Liver (tissue), 9 donors: ENCODE measurements around the gene STXBP4. TPM values are rescaled to one million over a fixed set of nuclear protein-coding genes. Genes with fewer than 3 reads are reported as not detected.

Source experiments
- DNase-seq: peaks from one replicate; pipeline ENCODE4 v3.0.0-alpha.2; 2017; ENCODE audit warnings: low spot score
- H3K27ac ChIP-seq, 2 donors: one replicate each; pipeline ENCODE4 v1.7.0; 2013; ENCODE audit warnings: inconsistent platforms in 2 of 2, low read length in 2 of 2, control low read depth in 1 of 2, low read depth in 1 of 2, mild to moderate bottlenecking in 1 of 2
- H3K27me3 ChIP-seq, 4 donors: one replicate each; pipeline versions ENCODE4 v1.6.1 to v1.7.0; 2013; ENCODE audit warnings: low read length in 3 of 4, inconsistent platforms in 1 of 4, mild to moderate bottlenecking in 1 of 4, moderate library complexity in 1 of 4; ENCODE audit not compliant: control insufficient read depth in 4 of 4, insufficient read depth in 4 of 4
- H3K36me3 ChIP-seq, 4 donors: one replicate each; pipeline versions ENCODE4 v1.6.1 to v1.7.0; 2013; ENCODE audit warnings: low read length in 3 of 4, mild to moderate bottlenecking in 3 of 4, low read depth in 1 of 4, moderate library complexity in 1 of 4; ENCODE audit not compliant: control insufficient read depth in 4 of 4, insufficient read depth in 3 of 4
- H3K4me1 ChIP-seq, 4 donors: one replicate each; pipeline versions ENCODE4 v1.6.1 to v1.7.0; 2013; ENCODE audit warnings: low read length in 3 of 4, mild to moderate bottlenecking in 3 of 4, moderate library complexity in 1 of 4; ENCODE audit not compliant: control insufficient read depth in 4 of 4, insufficient read depth in 4 of 4
- H3K4me3 ChIP-seq, 3 donors: one replicate each; pipeline versions ENCODE4 v1.6.1 to v1.7.0; 2013; ENCODE audit warnings: low read length in 3 of 3, control low read depth in 1 of 3, low read depth in 1 of 3, mild to moderate bottlenecking in 1 of 3
- H3K9ac ChIP-seq, 2 donors: one replicate each; pipeline ENCODE4 v1.7.0; 2013; ENCODE audit warnings: low read length in 2 of 2, mild to moderate bottlenecking in 2 of 2, moderate library complexity in 2 of 2, control low read depth in 1 of 2, low read depth in 1 of 2
- H3K9me3 ChIP-seq, 4 donors: one replicate each; pipeline versions ENCODE4 v1.6.1 to v1.7.0; 2013; ENCODE audit warnings: low read length in 3 of 4; ENCODE audit not compliant: control insufficient read depth in 4 of 4
- EGR1 ChIP-seq, 2 donors: IDR thresholded peaks; 2 replicates each; pipeline ENCODE4 v1.6.1; 2016 to 2018; ENCODE audit warnings: antibody characterized with exemption in 2 of 2, low read depth in 2 of 2
- FOXA1 ChIP-seq: IDR thresholded peaks from 2 replicates; pipeline ENCODE4 v1.6.1; 2016; ENCODE audit warnings: antibody characterized with exemption
- GABPA ChIP-seq, 2 donors: IDR thresholded peaks in 1 of 2; conservative IDR thresholded peaks in 1 of 2; 2 replicates each; pipeline ENCODE4 v1.6.1; 2016; ENCODE audit warnings: antibody characterized with exemption in 2 of 2, mild to moderate bottlenecking in 1 of 2, moderate library complexity in 1 of 2
- HNF4A ChIP-seq, 2 donors: conservative IDR thresholded peaks; 2 replicates each; pipeline ENCODE4 v1.6.1; 2016; ENCODE audit warnings: antibody characterized with exemption in 2 of 2, mild to moderate bottlenecking in 2 of 2
- JUND ChIP-seq, 2 donors: IDR thresholded peaks; 2 replicates each; pipeline ENCODE4 v1.6.1; 2016; ENCODE audit warnings: antibody characterized with exemption in 2 of 2
- RAD21 ChIP-seq, 2 donors: IDR thresholded peaks; 2 replicates each; pipeline ENCODE4 v1.6.1; 2016; ENCODE audit warnings: antibody characterized with exemption in 2 of 2, mild to moderate bottlenecking in 2 of 2
- RXRA ChIP-seq, 2 donors: IDR thresholded peaks; 2 replicates each; pipeline ENCODE4 v1.6.1; 2017 to 2018; ENCODE audit warnings: antibody characterized with exemption in 2 of 2, mild to moderate bottlenecking in 1 of 2
- SP1 ChIP-seq: IDR thresholded peaks from 2 replicates; pipeline ENCODE4 v1.6.1; 2018; ENCODE audit warnings: antibody characterized with exemption, mild to moderate bottlenecking
- TAF1 ChIP-seq: conservative IDR thresholded peaks from 2 replicates; pipeline ENCODE4 v1.6.1; 2016; ENCODE audit warnings: antibody characterized with exemption, mild to moderate bottlenecking
- YY1 ChIP-seq: IDR thresholded peaks from 2 replicates; pipeline ENCODE4 v1.6.1; 2016; ENCODE audit warnings: antibody characterized with exemption, mild to moderate bottlenecking
- WGBS: extraction: QIAGEN DNeasy Blood & Tissue Kit; methylation state at CpG from one replicate; pipeline ENCODE4 v1.1.7; 2013; 5-methylcytosine and 5-hydroxymethylcytosine counted together
- polyA plus RNA-seq, 2 donors: library from polyadenylated mRNA; stranded (reverse) in 1 of 2; unstranded in 1 of 2; fragments of 200-250 nt in 1 of 2; fragments of >200 nt in 1 of 2; fragmentation: Nextera tagmentation in 1 of 2; extraction: Ambion mirVana in 1 of 2; gene quantifications; one replicate each; pipeline versions ENCODE4 v1.2.1 to v1.2.3, GENCODE V29; 2013 to 2015
- total RNA-seq, 2 donors: library from RNA; depleted of rRNA; stranded (reverse); fragments of >200 nt; gene quantifications; one replicate each; pipeline ENCODE4 v1.2.3, GENCODE V29; 2014
- TF ChIP-seq, protein P1 (sequence below): IDR thresholded peaks from 2 replicates; pipeline ENCODE4 v1.6.1; 2016; ENCODE audit warnings: antibody characterized with exemption
- TF ChIP-seq, protein P2 (sequence below): fragments of 150-350 bp; IDR thresholded peaks from 2 replicates; pipeline ENCODE4 v1.5.1; 2017; ENCODE audit warnings: improper control_type of control experiment, low read depth, low read length; ENCODE audit not compliant: missing input control
- TF ChIP-seq, protein P3 (sequence below): IDR thresholded peaks from 2 replicates; pipeline ENCODE4 v1.6.1; 2016; ENCODE audit warnings: antibody characterized with exemption
- TF ChIP-seq, protein P4 (sequence below): IDR thresholded peaks from 2 replicates; pipeline ENCODE4 v1.6.1; 2016; ENCODE audit warnings: antibody characterized with exemption
- donor health status: healthy.
- donor health status: healthy.
- donor health status: healthy.
- donor health status: healthy.
- donor health status: healthy.

The STXBP4 gene
- total and polyA plus RNA-seq, 4 donors = 1.5 to 12.6 (median 3.5) TPM

DNA sequence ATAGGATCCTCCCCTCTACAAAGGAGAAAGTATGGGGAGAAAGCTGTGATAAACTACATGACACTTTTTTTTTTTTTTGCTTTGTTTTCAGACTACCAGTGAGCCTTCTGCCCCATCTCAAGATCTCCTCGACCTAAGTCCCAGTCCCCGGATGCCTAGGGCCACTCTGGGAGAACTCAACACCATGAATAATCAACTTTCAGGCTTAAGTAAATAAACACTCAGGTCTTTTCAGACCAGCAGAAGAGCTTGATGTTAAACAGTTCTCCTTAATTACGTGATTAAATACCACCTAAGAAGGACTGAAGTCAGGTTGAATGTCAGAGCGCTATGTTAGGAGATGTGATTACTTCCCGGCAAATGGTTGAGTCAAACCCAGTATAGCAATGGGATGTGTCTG lies 31.5 kb upstream of the STXBP4 start (continued):
- TF ChIP-seq, protein P1, sequence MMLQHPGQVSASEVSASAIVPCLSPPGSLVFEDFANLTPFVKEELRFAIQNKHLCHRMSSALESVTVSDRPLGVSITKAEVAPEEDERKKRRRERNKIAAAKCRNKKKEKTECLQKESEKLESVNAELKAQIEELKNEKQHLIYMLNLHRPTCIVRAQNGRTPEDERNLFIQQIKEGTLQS = no peak
- no peak for TF ChIP-seq JUND (IDR thresholded peaks at IDR 0.05)
- TF ChIP-seq EGR1 (IDR thresholded peaks at IDR 0.05; ENCODE audit: low read depth in 2 of 2) = no peak
- TF ChIP-seq, protein P2, sequence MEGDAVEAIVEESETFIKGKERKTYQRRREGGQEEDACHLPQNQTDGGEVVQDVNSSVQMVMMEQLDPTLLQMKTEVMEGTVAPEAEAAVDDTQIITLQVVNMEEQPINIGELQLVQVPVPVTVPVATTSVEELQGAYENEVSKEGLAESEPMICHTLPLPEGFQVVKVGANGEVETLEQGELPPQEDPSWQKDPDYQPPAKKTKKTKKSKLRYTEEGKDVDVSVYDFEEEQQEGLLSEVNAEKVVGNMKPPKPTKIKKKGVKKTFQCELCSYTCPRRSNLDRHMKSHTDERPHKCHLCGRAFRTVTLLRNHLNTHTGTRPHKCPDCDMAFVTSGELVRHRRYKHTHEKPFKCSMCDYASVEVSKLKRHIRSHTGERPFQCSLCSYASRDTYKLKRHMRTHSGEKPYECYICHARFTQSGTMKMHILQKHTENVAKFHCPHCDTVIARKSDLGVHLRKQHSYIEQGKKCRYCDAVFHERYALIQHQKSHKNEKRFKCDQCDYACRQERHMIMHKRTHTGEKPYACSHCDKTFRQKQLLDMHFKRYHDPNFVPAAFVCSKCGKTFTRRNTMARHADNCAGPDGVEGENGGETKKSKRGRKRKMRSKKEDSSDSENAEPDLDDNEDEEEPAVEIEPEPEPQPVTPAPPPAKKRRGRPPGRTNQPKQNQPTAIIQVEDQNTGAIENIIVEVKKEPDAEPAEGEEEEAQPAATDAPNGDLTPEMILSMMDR = no peak

DNA sequence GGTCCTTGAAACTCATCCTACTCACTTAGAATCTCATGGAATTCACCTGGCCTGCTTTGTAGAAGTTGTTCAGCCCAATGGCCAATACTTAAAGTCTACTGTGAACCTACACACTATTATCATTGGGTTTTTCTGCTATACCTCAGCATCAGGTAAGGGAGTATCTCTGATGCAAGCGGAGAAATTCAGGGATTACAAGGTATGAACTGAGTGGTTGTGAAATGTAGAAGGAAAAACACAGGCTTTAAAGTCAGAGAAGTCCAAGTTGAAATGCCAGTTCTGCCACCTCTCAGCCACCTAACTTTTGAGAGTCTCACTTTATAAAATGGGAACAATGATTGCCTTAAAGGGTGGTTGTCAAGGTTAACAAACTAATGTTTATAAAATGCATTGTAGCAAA lies 31.1 kb upstream of the STXBP4 start:
- H3K36me3 ChIP-seq = peaks cover 7 to 55% (median 41%) of the 10 kb centered on the region in 4 donors
- 97% methylated on average over 1 of the region's 1 CpG for WGBS
- no peaks in the 10 kb centered on the region for H3K9me3 ChIP-seq
- no peaks in the 10 kb centered on the region for H3K27me3 ChIP-seq
- H3K4me3 ChIP-seq = no peak overlapping the region
- DNase-seq = no peak
- TF ChIP-seq TAF1 (no peak), YY1 (no peak), JUND (IDR thresholded peaks at IDR 0.05) (no peak), RXRA (IDR thresholded peaks at IDR 0.05) (no peak)
- TF ChIP-seq, protein P3, sequence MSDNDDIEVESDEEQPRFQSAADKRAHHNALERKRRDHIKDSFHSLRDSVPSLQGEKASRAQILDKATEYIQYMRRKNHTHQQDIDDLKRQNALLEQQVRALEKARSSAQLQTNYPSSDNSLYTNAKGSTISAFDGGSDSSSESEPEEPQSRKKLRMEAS = no peak
- TF ChIP-seq, protein P2 = no peak
- TF ChIP-seq, protein P4, sequence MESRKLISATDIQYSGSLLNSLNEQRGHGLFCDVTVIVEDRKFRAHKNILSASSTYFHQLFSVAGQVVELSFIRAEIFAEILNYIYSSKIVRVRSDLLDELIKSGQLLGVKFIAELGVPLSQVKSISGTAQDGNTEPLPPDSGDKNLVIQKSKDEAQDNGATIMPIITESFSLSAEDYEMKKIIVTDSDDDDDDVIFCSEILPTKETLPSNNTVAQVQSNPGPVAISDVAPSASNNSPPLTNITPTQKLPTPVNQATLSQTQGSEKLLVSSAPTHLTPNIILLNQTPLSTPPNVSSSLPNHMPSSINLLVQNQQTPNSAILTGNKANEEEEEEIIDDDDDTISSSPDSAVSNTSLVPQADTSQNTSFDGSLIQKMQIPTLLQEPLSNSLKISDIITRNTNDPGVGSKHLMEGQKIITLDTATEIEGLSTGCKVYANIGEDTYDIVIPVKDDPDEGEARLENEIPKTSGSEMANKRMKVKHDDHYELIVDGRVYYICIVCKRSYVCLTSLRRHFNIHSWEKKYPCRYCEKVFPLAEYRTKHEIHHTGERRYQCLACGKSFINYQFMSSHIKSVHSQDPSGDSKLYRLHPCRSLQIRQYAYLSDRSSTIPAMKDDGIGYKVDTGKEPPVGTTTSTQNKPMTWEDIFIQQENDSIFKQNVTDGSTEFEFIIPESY = no peak
- H3K4me1 ChIP-seq = no peaks in the 10 kb centered on the region
- H3K27ac ChIP-seq = no peak overlapping the region
- H3K9ac ChIP-seq = no peak overlapping the region

DNA sequence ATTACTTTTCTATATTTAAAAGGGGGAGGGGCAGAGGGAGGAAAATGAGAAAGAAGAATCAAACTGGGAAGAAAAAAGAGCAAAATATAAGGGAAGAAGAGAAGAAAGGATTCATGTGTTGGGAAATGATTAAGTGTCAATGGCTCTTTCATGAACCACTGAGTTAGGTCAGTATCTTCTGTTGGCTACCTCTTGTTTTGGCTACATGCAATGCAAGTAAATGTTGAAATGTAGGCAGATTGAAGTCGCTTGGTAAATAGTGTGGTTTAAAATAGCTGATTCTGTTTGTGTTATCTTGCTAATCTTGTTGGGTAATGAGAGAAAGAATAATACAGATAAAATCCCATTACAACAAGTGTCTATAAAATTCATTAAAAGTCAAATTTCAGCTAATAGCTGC lies 27.3 kb upstream of the STXBP4 start:
- Histone ChIP-seq H3K4me3 (no peak overlapping the region), H3K9me3 (no peaks in the 10 kb centered on the region), H3K27me3 (no peaks in the 10 kb centered on the region), H3K27ac (no peak overlapping the region), H3K4me1 (no peaks in the 10 kb centered on the region), H3K36me3 (peaks cover 0 to 34% (median 27%) of the 10 kb centered on the region in 4 donors), H3K9ac (no peak overlapping the region)
- WGBS = 39% methylated on average over 1 of the region's 1 CpG
- DNase-seq = no peak
- no peak for TF ChIP-seq GABPA (IDR thresholded peaks at IDR 0.05 in 1 of 2, conservative IDR thresholded peaks at IDR 0.05 in 1 of 2)
- TF ChIP-seq, protein P4 = no peak
- TF ChIP-seq FOXA1 = no peak
- TF ChIP-seq, protein P1 = no peak
- TF ChIP-seq HNF4A (conservative IDR thresholded peaks at IDR 0.05) = no peak
- no peak for TF ChIP-seq TAF1
- TF ChIP-seq SP1 = no peak
- no peak for TF ChIP-seq RAD21 (IDR thresholded peaks at IDR 0.05)
- no peak for TF ChIP-seq RXRA (IDR thresholded peaks at IDR 0.05)
- TF ChIP-seq, protein P3 = no peak
- TF ChIP-seq, protein P2 = no peak
- no peak for TF ChIP-seq JUND (IDR thresholded peaks at IDR 0.05)
